Panc1 (cell line): Measurements from ENCODE around the gene RPRD1B. TPM values are rescaled to one million over a fixed set of nuclear protein-coding genes. Genes with fewer than 3 reads are reported as not detected.

ENCODE experiments used
- ATAC-seq: fragments of 200-7000 bp; cut with Tn5 transposase; 2 replicates; pipeline ENCODE4 v1.9.1; 2020; ENCODE audit warnings: mild to moderate bottlenecking, moderate library complexity
- BruUV-seq: library from RNA; stranded (reverse); fragments of 400-500 nt; replicated peaks from 2 replicates; lab custom pipeline; 2021; lab: Mats Ljungman, UMichigan
- CTCF ChIA-PET: fragments of 300-600 bp; sonication (Branson Sonifier 250); formaldehyde crosslinking; loops from one replicate; lab custom pipeline; 2022; ENCODE audit warnings: antibody characterized with exemption; lab: Charles Lee
- POLR2A ChIA-PET: fragments of 300-600 bp; sonication (Branson Sonifier 250); formaldehyde crosslinking; loops from one replicate; lab custom pipeline; 2022; ENCODE audit warnings: antibody characterized with exemption; lab: Charles Lee
- DNase-seq: peaks from one replicate; pipeline ENCODE4 v3.0.0-alpha.2; 2010; ENCODE audit warnings: low read depth, low spot score
- H3K27ac ChIP-seq: 2 replicates; pipeline ENCODE4 v1.5.1; 2011; ENCODE audit warnings: mild to moderate bottlenecking, low read length, inconsistent platforms
- H3K27me3 ChIP-seq: fragments of 200-500 bp; sonication (Bioruptor generic); 2 replicates; pipeline ENCODE4 v1.6.0; 2014; ENCODE audit warnings: low read length, inconsistent platforms; ENCODE audit not compliant: control insufficient read depth, insufficient read depth
- H3K36me3 ChIP-seq: fragments of 200-500 bp; sonication (Bioruptor generic); 2 replicates; pipeline ENCODE4 v1.5.1; 2014; ENCODE audit warnings: inconsistent platforms, mild to moderate bottlenecking, low read length, moderate library complexity; ENCODE audit not compliant: control insufficient read depth, insufficient read depth
- H3K4me1 ChIP-seq: 2 replicates; pipeline ENCODE4 v1.5.1; 2011; ENCODE audit warnings: inconsistent platforms, mild to moderate bottlenecking, low read length, moderate library complexity; ENCODE audit not compliant: control insufficient read depth, insufficient read depth
- H3K4me3 ChIP-seq, 2 experiments: 2 replicates each; pipeline ENCODE4 v1.5.1; 2011 to 2012; ENCODE audit warnings: low read depth in 2 of 2, low read length in 2 of 2, mild to moderate bottlenecking in 2 of 2, inconsistent platforms in 1 of 2, moderate library complexity in 1 of 2
- H3K9me3 ChIP-seq: fragments of 200-500 bp; sonication (Bioruptor generic); 2 replicates; pipeline ENCODE4 v1.5.1; 2014; ENCODE audit warnings: low read depth, mild to moderate bottlenecking, inconsistent platforms, low read length, moderate library complexity; ENCODE audit not compliant: control insufficient read depth, insufficient read depth
- POLR2AphosphoS5 ChIP-seq: IDR thresholded peaks from 2 replicates; pipeline ENCODE4 v1.6.1; 2012; ENCODE audit warnings: mild to moderate bottlenecking, low read depth, low read length, moderate library complexity
- SIN3A ChIP-seq: IDR thresholded peaks from 2 replicates; pipeline ENCODE4 v1.6.1; 2012; ENCODE audit warnings: low read depth, mild to moderate bottlenecking, low read length, moderate library complexity, borderline replicate concordance; ENCODE audit not compliant: insufficient read depth
- TCF7L2 ChIP-seq: IDR thresholded peaks from 2 replicates; pipeline ENCODE4 v1.6.1; 2011; ENCODE audit warnings: mild to moderate bottlenecking, low read depth, low read length, inconsistent platforms
- in situ Hi-C: cut with HindIII; loops from 2 replicates; pipeline ENCODE4 v1.10.0; 2016; ENCODE audit warnings: low sequenced_read_pairs, low pct_unique_long_range_greater_than_20kb
- intact Hi-C: fragments of 100-400 bp; cut with micrococcal nuclease; formaldehyde crosslinking; loops from one replicate; pipeline ENCODE4 v1.10.0; 2022; ENCODE audit not compliant: unreplicated experiment
- total RNA-seq: library from RNA; stranded (reverse); gene quantifications from one replicate; pipeline ENCODE4 v1.2.1, GENCODE V29; 2021; ENCODE audit not compliant: unreplicated experiment
- TF ChIP-seq, protein P1 (sequence below), 2 experiments: IDR thresholded peaks; 2 replicates each; pipeline ENCODE4 v1.6.1; 2011 to 2012; ENCODE audit warnings: low read depth in 2 of 2, control low read depth in 1 of 2, low read length in 1 of 2, mild to moderate bottlenecking in 1 of 2, moderate library complexity in 1 of 2; ENCODE audit not compliant: insufficient read depth in 1 of 2
- TF ChIP-seq, protein P2 (sequence below): fragments of 450-650 bp; IDR thresholded peaks from 2 replicates; pipeline ENCODE4 v1.5.1; 2017; ENCODE audit warnings: mild to moderate bottlenecking

The RPRD1B gene
- total RNA-seq, 1 experiment from 2014 or later, result 33.6 TPM

GRCh38 chr20:38091441-38092216, 58.1 kb downstream of the RPRD1B start:
- Histone ChIP-seq H3K4me3 (no peak overlapping the region), H3K9me3 (no peaks in the 10 kb centered on the region), H3K4me1 (peaks cover 13% of the 10 kb centered on the region), H3K27me3 (no peaks in the 10 kb centered on the region), H3K36me3 (peaks cover 7% of the 10 kb centered on the region), H3K27ac (no peak overlapping the region)
- no peak for TF ChIP-seq TCF7L2
- TF ChIP-seq POLR2AphosphoS5, result no peak
- in situ Hi-C loops (no loop called here), intact Hi-C loops (no loop called here)
- DNase-seq (no peak), ATAC-seq (no peak)
- ChIA-PET POLR2A (no interaction called here), CTCF (no interaction called here)
- no TSS peak for BruUV-seq

DNA sequence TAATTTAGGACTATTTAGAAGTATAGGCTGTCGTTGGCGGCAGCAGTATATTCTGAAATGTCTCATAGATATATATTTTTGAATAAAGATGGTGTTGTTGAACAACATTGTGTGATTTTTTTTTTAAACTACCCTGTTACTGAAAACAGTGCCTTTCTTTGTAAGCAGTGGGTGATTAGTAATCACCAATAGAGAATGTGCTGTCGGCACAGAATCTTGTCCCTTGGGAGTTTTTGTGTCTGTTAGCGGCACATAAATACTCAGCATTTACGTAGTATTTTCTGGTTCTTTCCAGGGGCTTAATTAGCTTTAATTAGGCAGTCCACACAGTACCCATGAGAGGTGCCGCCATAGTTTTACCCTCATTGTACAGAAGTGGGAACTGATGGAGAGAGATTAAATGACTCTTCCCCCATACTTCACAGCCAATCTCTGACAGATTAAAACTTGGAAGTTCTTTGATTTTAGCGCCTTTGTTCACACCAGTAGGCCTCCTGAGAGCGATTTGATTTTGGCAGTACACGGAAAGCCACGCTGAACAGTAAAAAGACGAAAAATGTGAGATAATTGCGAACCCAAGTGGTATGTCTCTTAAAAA, 58.8 kb downstream of the RPRD1B start:
- peaks cover 13% of the 10 kb centered on the region for H3K4me1 ChIP-seq
- no TSS peak for BruUV-seq
- H3K9me3 ChIP-seq, result no peaks in the 10 kb centered on the region
- no peak overlapping the region for H3K4me3 ChIP-seq
- no peak for ATAC-seq
- H3K36me3 ChIP-seq, result peaks cover 7% of the 10 kb centered on the region
- intact Hi-C loops, result no loop called here
- no peak overlapping the region; the same call in 1 of the 2 replicates for H3K27ac ChIP-seq
- CTCF ChIA-PET, result no interaction called here
- TF ChIP-seq, protein P1, sequence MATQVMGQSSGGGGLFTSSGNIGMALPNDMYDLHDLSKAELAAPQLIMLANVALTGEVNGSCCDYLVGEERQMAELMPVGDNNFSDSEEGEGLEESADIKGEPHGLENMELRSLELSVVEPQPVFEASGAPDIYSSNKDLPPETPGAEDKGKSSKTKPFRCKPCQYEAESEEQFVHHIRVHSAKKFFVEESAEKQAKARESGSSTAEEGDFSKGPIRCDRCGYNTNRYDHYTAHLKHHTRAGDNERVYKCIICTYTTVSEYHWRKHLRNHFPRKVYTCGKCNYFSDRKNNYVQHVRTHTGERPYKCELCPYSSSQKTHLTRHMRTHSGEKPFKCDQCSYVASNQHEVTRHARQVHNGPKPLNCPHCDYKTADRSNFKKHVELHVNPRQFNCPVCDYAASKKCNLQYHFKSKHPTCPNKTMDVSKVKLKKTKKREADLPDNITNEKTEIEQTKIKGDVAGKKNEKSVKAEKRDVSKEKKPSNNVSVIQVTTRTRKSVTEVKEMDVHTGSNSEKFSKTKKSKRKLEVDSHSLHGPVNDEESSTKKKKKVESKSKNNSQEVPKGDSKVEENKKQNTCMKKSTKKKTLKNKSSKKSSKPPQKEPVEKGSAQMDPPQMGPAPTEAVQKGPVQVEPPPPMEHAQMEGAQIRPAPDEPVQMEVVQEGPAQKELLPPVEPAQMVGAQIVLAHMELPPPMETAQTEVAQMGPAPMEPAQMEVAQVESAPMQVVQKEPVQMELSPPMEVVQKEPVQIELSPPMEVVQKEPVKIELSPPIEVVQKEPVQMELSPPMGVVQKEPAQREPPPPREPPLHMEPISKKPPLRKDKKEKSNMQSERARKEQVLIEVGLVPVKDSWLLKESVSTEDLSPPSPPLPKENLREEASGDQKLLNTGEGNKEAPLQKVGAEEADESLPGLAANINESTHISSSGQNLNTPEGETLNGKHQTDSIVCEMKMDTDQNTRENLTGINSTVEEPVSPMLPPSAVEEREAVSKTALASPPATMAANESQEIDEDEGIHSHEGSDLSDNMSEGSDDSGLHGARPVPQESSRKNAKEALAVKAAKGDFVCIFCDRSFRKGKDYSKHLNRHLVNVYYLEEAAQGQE (IDR thresholded peaks at IDR 0.05; ENCODE audit: insufficient read depth in 1 of 2, low read depth in 2 of 2, low read length in 1 of 2), result no peak
- TF ChIP-seq TCF7L2, result no peak
- TF ChIP-seq, protein P2, sequence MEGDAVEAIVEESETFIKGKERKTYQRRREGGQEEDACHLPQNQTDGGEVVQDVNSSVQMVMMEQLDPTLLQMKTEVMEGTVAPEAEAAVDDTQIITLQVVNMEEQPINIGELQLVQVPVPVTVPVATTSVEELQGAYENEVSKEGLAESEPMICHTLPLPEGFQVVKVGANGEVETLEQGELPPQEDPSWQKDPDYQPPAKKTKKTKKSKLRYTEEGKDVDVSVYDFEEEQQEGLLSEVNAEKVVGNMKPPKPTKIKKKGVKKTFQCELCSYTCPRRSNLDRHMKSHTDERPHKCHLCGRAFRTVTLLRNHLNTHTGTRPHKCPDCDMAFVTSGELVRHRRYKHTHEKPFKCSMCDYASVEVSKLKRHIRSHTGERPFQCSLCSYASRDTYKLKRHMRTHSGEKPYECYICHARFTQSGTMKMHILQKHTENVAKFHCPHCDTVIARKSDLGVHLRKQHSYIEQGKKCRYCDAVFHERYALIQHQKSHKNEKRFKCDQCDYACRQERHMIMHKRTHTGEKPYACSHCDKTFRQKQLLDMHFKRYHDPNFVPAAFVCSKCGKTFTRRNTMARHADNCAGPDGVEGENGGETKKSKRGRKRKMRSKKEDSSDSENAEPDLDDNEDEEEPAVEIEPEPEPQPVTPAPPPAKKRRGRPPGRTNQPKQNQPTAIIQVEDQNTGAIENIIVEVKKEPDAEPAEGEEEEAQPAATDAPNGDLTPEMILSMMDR, result no peak
- TF ChIP-seq SIN3A, result no peak
- no peak for TF ChIP-seq POLR2AphosphoS5
- POLR2A ChIA-PET, result no interaction called here
- in situ Hi-C loops, result no loop called here
- no peaks in the 10 kb centered on the region for H3K27me3 ChIP-seq
- no peak for DNase-seq

GRCh38 chr20:38092915-38093314, 59.4 kb downstream of the RPRD1B start:
- POLR2A ChIA-PET, result no interaction called here
- Histone ChIP-seq H3K9me3 (no peaks in the 10 kb centered on the region), H3K36me3 (peaks cover 6% of the 10 kb centered on the region), H3K4me3 (no peak overlapping the region), H3K4me1 (peaks cover 13% of the 10 kb centered on the region), H3K27ac (no peak overlapping the region; the same call in 1 of the 2 replicates), H3K27me3 (no peaks in the 10 kb centered on the region)
- ATAC-seq (no peak), DNase-seq (no peak)
- intact Hi-C loops (no loop called here), in situ Hi-C loops (no loop called here)
- no TSS peak for BruUV-seq
- TF ChIP-seq POLR2AphosphoS5 (no peak), TCF7L2 (no peak), SIN3A (no peak)
- TF ChIP-seq, protein P2, result no peak
- TF ChIP-seq, protein P1 (IDR thresholded peaks at IDR 0.05; ENCODE audit: insufficient read depth in 1 of 2, low read depth in 2 of 2, low read length in 1 of 2), result no peak
- CTCF ChIA-PET, result no interaction called here
